D721Med (cell line): ENCODE results near the gene PARP8.

Experiments used
- DNase-seq: peaks from one replicate; pipeline ENCODE4 v3.0.0; 2011; ENCODE audit warnings: low spot score; ENCODE audit not compliant: insufficient read length
- FAIRE-seq: peaks from 2 replicates; lab custom pipeline; 2011; peaks lifted over from hg19 to GRCh38; lab: Jason Lieb, UNC
- TF ChIP-seq, protein P1 (sequence below): IDR thresholded peaks from 2 replicates; pipeline ENCODE4 v1.5.1; 2012; ENCODE audit warnings: mild to moderate bottlenecking, control low read depth; ENCODE audit not compliant: insufficient read depth; ENCODE audit errors: missing control alignments

Gene PARP8

GRCh38 chr5:50703367-50703666 lies 36.9 kb downstream of the PARP8 start:
- FAIRE-seq (no peak), DNase-seq (no peak)
- TF ChIP-seq, protein P1, sequence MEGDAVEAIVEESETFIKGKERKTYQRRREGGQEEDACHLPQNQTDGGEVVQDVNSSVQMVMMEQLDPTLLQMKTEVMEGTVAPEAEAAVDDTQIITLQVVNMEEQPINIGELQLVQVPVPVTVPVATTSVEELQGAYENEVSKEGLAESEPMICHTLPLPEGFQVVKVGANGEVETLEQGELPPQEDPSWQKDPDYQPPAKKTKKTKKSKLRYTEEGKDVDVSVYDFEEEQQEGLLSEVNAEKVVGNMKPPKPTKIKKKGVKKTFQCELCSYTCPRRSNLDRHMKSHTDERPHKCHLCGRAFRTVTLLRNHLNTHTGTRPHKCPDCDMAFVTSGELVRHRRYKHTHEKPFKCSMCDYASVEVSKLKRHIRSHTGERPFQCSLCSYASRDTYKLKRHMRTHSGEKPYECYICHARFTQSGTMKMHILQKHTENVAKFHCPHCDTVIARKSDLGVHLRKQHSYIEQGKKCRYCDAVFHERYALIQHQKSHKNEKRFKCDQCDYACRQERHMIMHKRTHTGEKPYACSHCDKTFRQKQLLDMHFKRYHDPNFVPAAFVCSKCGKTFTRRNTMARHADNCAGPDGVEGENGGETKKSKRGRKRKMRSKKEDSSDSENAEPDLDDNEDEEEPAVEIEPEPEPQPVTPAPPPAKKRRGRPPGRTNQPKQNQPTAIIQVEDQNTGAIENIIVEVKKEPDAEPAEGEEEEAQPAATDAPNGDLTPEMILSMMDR = no peak

- TF ChIP-seq, protein P1 = no peak
- no peak for DNase-seq
These were observed 38.3 kb downstream of the PARP8 start for GRCh38 chr5:50704730-50705129.

GRCh38 chr5:50709471-50709870 lies 43.0 kb downstream of the PARP8 start:
- no peak for DNase-seq
- TF ChIP-seq, protein P1 = no peak
- FAIRE-seq = no peak

More at GRCh38 chr5:50704730-50705129, 38.3 kb downstream of the PARP8 start:
- FAIRE-seq = no peak

DNA sequence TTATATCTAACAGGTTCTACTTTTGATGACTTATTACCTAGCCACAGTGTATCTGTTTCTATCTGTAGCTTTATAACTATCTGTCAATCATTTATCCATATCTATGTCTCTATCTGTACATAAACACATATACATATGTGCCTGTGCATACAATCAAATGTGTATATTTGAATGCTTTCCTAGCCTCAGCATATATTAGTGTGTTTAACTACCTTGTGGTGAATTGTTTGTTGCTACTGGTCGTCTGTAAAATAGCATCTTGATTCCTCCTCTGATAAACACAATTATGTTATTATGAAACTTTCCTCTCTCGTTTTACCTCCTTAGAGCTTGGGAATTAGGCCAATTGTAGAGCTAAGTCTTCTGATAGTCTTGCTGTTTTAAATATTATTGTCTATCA lies 44.4 kb downstream of the PARP8 start:
- DNase-seq (no peak), FAIRE-seq (peak; percentile 80)
- TF ChIP-seq, protein P1 = no peak

- TF ChIP-seq, protein P1 = no peak
- FAIRE-seq (no peak), DNase-seq (no peak)
These were observed 44.8 kb downstream of the PARP8 start for GRCh38 chr5:50711280-50711679.

DNA sequence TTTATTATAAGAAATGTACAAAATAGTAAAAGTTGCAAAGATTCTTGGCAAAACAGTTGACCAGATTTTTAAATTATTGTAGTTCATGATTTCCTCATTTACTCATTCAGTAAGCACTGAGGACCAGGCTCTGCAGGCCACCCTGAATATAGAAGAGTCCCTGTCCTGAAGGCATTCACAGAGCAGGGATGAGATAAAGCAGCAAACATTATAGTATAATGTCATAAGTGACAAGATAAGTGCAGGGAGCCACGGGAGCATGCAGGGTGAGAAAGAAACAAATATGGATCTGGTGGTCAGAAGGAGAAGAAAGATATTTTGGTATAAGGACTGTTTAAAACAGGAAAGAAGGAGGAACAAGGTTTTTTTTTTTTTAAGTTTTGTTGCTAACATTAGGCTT lies 46.0 kb downstream of the PARP8 start:
- DNase-seq (no peak), FAIRE-seq (no peak)
- TF ChIP-seq, protein P1 = no peak

- FAIRE-seq (no peak), DNase-seq (no peak)
- TF ChIP-seq, protein P1 = no peak
These were observed 48.6 kb downstream of the PARP8 start for GRCh38 chr5:50715001-50715400.
